Activated CD8-positive, alpha-beta memory T cell treated with anti-CD3 and anti-CD28 coated beads, Interleukin-2, amount 10 ng/mL, durations not matched to agents 7 days and 5 days (primary cell): ENCODE measurements around the gene MAML2. TPM values are rescaled to one million over a fixed set of nuclear protein-coding genes. Genes with fewer than 3 reads are reported as not detected.
"Not testable (repeated sequence)": the region's sequence is repeated elsewhere in the genome, so short reads cannot be mapped to it uniquely, and the experiment has no call there.

Experiments used
- ATAC-seq: fragments of 150-1000 bp; cut with Tn5 transposase; one replicate; pipeline ENCODE4 v1.10.0; 2021; ENCODE audit warnings: moderate library complexity
- CTCF ChIA-PET: fragments of 350-600 bp; sonication (Branson Sonifier 250); formaldehyde crosslinking; loops from one replicate; lab custom pipeline; 2021; ENCODE audit warnings: antibody characterized with exemption; lab: Charles Lee
- DNase-seq: peaks from one replicate; pipeline ENCODE4 v3.0.0-alpha.2; 2020
- H3K27ac Mint-ChIP-seq: one replicate; pipeline ENCODE4 v1.8.0; 2021; ENCODE audit warnings: mild to moderate bottlenecking, mixed read lengths
- H3K27me3 Mint-ChIP-seq: one replicate; pipeline ENCODE4 v1.8.0; 2021; ENCODE audit warnings: mixed read lengths
- H3K36me3 Mint-ChIP-seq: one replicate; pipeline ENCODE4 v1.8.0; 2021; ENCODE audit warnings: mild to moderate bottlenecking, mixed read lengths
- H3K4me1 Mint-ChIP-seq: one replicate; pipeline ENCODE4 v1.8.0; 2021; ENCODE audit warnings: mixed read lengths
- H3K4me3 Mint-ChIP-seq: one replicate; pipeline ENCODE4 v1.8.0; 2021; ENCODE audit warnings: mild to moderate bottlenecking, moderate library complexity, mixed read lengths
- H3K9me3 Mint-ChIP-seq: one replicate; pipeline ENCODE4 v1.8.0; 2022; ENCODE audit warnings: low read depth, mixed read lengths
- total RNA-seq, 2 experiments: library from RNA; stranded (reverse); gene quantifications; one replicate each; pipeline ENCODE4 v1.2.3, GENCODE V29; 2021

MAML2 gene
- total RNA-seq, 2 experiments from 2014 or later: 12.7 to 14.5 TPM

- Mint-ChIP-seq H3K4me3 (no peak overlapping the region), H3K36me3 (peaks cover 25% of the 10 kb centered on the region), H3K27me3 (no peaks in the 10 kb centered on the region), H3K4me1 (peaks cover 35% of the 10 kb centered on the region), H3K9me3 (no peaks in the 10 kb centered on the region), H3K27ac (no peak overlapping the region)
- CTCF ChIA-PET: interaction anchor here (0.9 to 2.0 kb wide), 5 partner anchors 23 to 115 kb away, joined by 3 to 13 read pairs (median 3); partner anchors contain the start of gene MAML2
- DNase-seq (no peak), ATAC-seq (peak; percentile 36)
Observed at GRCh38 chr11:96279018-96279895, 63.7 kb downstream of the MAML2 start.

GRCh38 chr11:96278039-96278897 is 64.7 kb downstream of the MAML2 start:
- CTCF ChIA-PET: interaction anchor here (2.0 kb wide), 1 partner anchor 65 kb away, joined by 4 read pairs; the partner anchor contains the start of gene MAML2
- Mint-ChIP-seq H3K27ac (no peak overlapping the region), H3K9me3 (no peaks in the 10 kb centered on the region), H3K4me1 (peaks cover 29% of the 10 kb centered on the region), H3K4me3 (no peak overlapping the region), H3K27me3 (no peaks in the 10 kb centered on the region), H3K36me3 (peaks cover 19% of the 10 kb centered on the region)
- DNase-seq: no peak
- ATAC-seq: no peak

- no peaks in the 10 kb centered on the region for H3K9me3 Mint-ChIP-seq
- no peaks in the 10 kb centered on the region for H3K27me3 Mint-ChIP-seq
- ATAC-seq (no peak), DNase-seq (no peak)
- no peak overlapping the region for H3K27ac Mint-ChIP-seq
- CTCF ChIA-PET: interaction anchor here (2.0 kb wide), 1 partner anchor 65 kb away, joined by 4 read pairs; the partner anchor contains the start of gene MAML2
- H3K4me3 Mint-ChIP-seq: no peak overlapping the region
- peaks cover 29% of the 10 kb centered on the region for H3K4me1 Mint-ChIP-seq
- H3K36me3 Mint-ChIP-seq: peaks cover 17% of the 10 kb centered on the region
Observed at GRCh38 chr11:96277696-96278038, 65.3 kb downstream of the MAML2 start.

- Mint-ChIP-seq H3K4me3 (no peak overlapping the region), H3K27me3 (no peaks in the 10 kb centered on the region), H3K36me3 (peaks cover 17% of the 10 kb centered on the region), H3K4me1 (peaks cover 28% of the 10 kb centered on the region), H3K9me3 (peaks cover 2% of the 10 kb centered on the region), H3K27ac (no peak overlapping the region)
- DNase-seq: no peak
- CTCF ChIA-PET: interaction anchor here (0.7 to 1.1 kb wide), 2 partner anchors 66 to 268 kb away, joined by 3 to 4 read pairs; partner anchors contain the start of gene MAML2
- no peak for ATAC-seq
Observed at GRCh38 chr11:96276836-96277235, 66.2 kb downstream of the MAML2 start.

GRCh38 chr11:96275801-96276594 is 67.0 kb downstream of the MAML2 start:
- H3K27ac Mint-ChIP-seq: no peak overlapping the region
- ATAC-seq: no peak
- H3K4me1 Mint-ChIP-seq: peaks cover 23% of the 10 kb centered on the region
- H3K9me3 Mint-ChIP-seq: peaks cover 4% of the 10 kb centered on the region
- H3K27me3 Mint-ChIP-seq: no peaks in the 10 kb centered on the region
- H3K36me3 Mint-ChIP-seq: peaks cover 23% of the 10 kb centered on the region
- no peak for DNase-seq
- CTCF ChIA-PET: interaction anchor here (0.6 to 1.1 kb wide), 4 partner anchors 22 to 1045 kb away, joined by 3 to 4 read pairs (median 3); partner anchors contain the start of genes MAML2 and SESN3
- no peak overlapping the region for H3K4me3 Mint-ChIP-seq

- peaks cover 40% of the 10 kb centered on the region for H3K36me3 Mint-ChIP-seq
Observed at GRCh38 chr11:96273507-96273906, 69.5 kb downstream of the MAML2 start.

GRCh38 chr11:96272529-96273222 is 70.3 kb downstream of the MAML2 start:
- no peak overlapping the region for H3K4me3 Mint-ChIP-seq
- H3K4me1 Mint-ChIP-seq: peaks cover 26% of the 10 kb centered on the region
- no peak for ATAC-seq

More at GRCh38 chr11:96273507-96273906, 69.5 kb downstream of the MAML2 start:
- Mint-ChIP-seq H3K4me1 (peaks cover 20% of the 10 kb centered on the region), H3K27me3 (no peaks in the 10 kb centered on the region), H3K27ac (no peak overlapping the region), H3K4me3 (no peak overlapping the region), H3K9me3 (peaks cover 13% of the 10 kb centered on the region)
- DNase-seq (no peak), ATAC-seq (no peak)
- CTCF ChIA-PET: interaction anchor here (1.2 kb wide), 1 partner anchor 70 kb away, joined by 3 read pairs; no protein-coding TSS in a partner anchor

GRCh38 chr11:96271777-96272176 is 71.2 kb downstream of the MAML2 start:
- H3K4me1 Mint-ChIP-seq: peaks cover 33% of the 10 kb centered on the region
- H3K27ac Mint-ChIP-seq: no peak overlapping the region
- H3K27me3 Mint-ChIP-seq: no peaks in the 10 kb centered on the region
- no peak overlapping the region for H3K4me3 Mint-ChIP-seq
- DNase-seq (no peak), ATAC-seq (no peak)
- peaks cover 33% of the 10 kb centered on the region for H3K36me3 Mint-ChIP-seq
- H3K9me3 Mint-ChIP-seq: peaks cover 13% of the 10 kb centered on the region
- CTCF ChIA-PET: no interaction called here

More at GRCh38 chr11:96272529-96273222, 70.3 kb downstream of the MAML2 start:
- no peak for DNase-seq
- Mint-ChIP-seq H3K27me3 (no peaks in the 10 kb centered on the region), H3K9me3 (peaks cover 13% of the 10 kb centered on the region), H3K27ac (no peak overlapping the region), H3K36me3 (peaks cover 36% of the 10 kb centered on the region)
- CTCF ChIA-PET: no interaction called here

GRCh38 chr11:96271352-96271751 is 71.6 kb downstream of the MAML2 start:
- H3K4me3 Mint-ChIP-seq, CTCF ChIA-PET, ATAC-seq, DNase-seq, H3K27me3 Mint-ChIP-seq, H3K27ac Mint-ChIP-seq: not testable (repeated sequence)
- peaks cover 13% of the 10 kb centered on the region for H3K9me3 Mint-ChIP-seq
- H3K36me3 Mint-ChIP-seq: peaks cover 32% of the 10 kb centered on the region
- H3K4me1 Mint-ChIP-seq: peaks cover 36% of the 10 kb centered on the region

- CTCF ChIA-PET: interaction anchor here (1.0 to 1.9 kb wide), 3 partner anchors 10 to 75 kb away, joined by 3 to 6 read pairs (median 3); partner anchors contain the start of gene MAML2
- Mint-ChIP-seq H3K27ac (peak overlapping the region; percentile 9), H3K9me3 (peaks cover 13% of the 10 kb centered on the region), H3K36me3 (peaks cover 31% of the 10 kb centered on the region), H3K4me1 (peaks cover 47% of the 10 kb centered on the region)
- ATAC-seq, H3K27me3 Mint-ChIP-seq, DNase-seq, H3K4me3 Mint-ChIP-seq: not testable (repeated sequence)
Observed at GRCh38 chr11:96268527-96268926, 74.5 kb downstream of the MAML2 start.

- Mint-ChIP-seq H3K27me3 (no peaks in the 10 kb centered on the region), H3K9me3 (peaks cover 13% of the 10 kb centered on the region), H3K27ac (peak overlapping the region; percentile 82), H3K4me1 (peaks cover 54% of the 10 kb centered on the region), H3K36me3 (peaks cover 33% of the 10 kb centered on the region), H3K4me3 (peak overlapping the region; percentile 40)
- peak; percentile 89 for ATAC-seq
- DNase-seq: peak; percentile 61
- CTCF ChIA-PET: interaction anchor here (0.9 to 2.6 kb wide), 6 partner anchors 9 to 76 kb away, joined by 3 to 10 read pairs (median 6); partner anchors contain the start of gene MAML2
Observed at GRCh38 chr11:96267496-96268032, 75.4 kb downstream of the MAML2 start.
